SK-N-SH (cell line): Measurements from ENCODE around the gene SETD5. TPM values are rescaled to one million over a fixed set of nuclear protein-coding genes. Genes with fewer than 3 reads are reported as not detected.

ENCODE experiments used
- CTCF ChIA-PET: fragments of 300-600, 350-600 bp; formaldehyde crosslinking; extraction: SDS; loops from one replicate; lab custom pipeline; 2021; lab: Yijun Ruan, JAX
- POLR2A ChIA-PET: fragments of 350-600 bp; sonication (Branson Sonifier 250); formaldehyde crosslinking; extraction: SDS; loops from one replicate; lab custom pipeline; 2020; ENCODE audit warnings: antibody characterized with exemption, inconsistent platforms; lab: Yijun Ruan, JAX
- DNase-seq: peaks from one replicate; pipeline ENCODE4 v3.0.0; 2012
- H2AFZ ChIP-seq: fragments of 200-600 bp; sonication (generic); 2 replicates; pipeline ENCODE4 v1.8.1; 2016; ENCODE audit warnings: antibody characterized with exemption, mild to moderate bottlenecking, low read depth
- H3F3A ChIP-seq: fragments of 200-600 bp; sonication (generic); replicated peaks from 2 replicates; pipeline ENCODE3; 2016; ENCODE audit warnings: antibody characterized with exemption, mild to moderate bottlenecking; ENCODE audit not compliant: insufficient read depth
- H3K27ac ChIP-seq, 2 experiments: fragments of 200-500 bp in 1 of 2; fragments of 200-600 bp in 1 of 2; sonication (Bioruptor generic) in 1 of 2; sonication (generic), shearing (Covaris generic) in 1 of 2; 2 replicates each; pipeline versions ENCODE4 v1.5.1 to v1.6.1; 2014 to 2016; ENCODE audit warnings: low read depth in 2 of 2, inconsistent platforms in 1 of 2, low read length in 1 of 2, mild to moderate bottlenecking in 1 of 2, mixed read lengths in 1 of 2
- H3K27me3 ChIP-seq: fragments of 200-600 bp; sonication (generic), shearing (Covaris generic); 2 replicates; pipeline ENCODE4 v1.6.1; 2016; ENCODE audit warnings: mixed run types; ENCODE audit not compliant: insufficient read depth
- H3K36me3 ChIP-seq, 2 experiments: fragments of 200-500 bp in 1 of 2; fragments of 200-600 bp in 1 of 2; sonication (Bioruptor generic) in 1 of 2; sonication (generic) in 1 of 2; replicated peaks in 1 of 2; 2 replicates each; pipeline versions ENCODE3 to v1.5.1; 2014 to 2016; ENCODE audit warnings: low read length in 1 of 2, mild to moderate bottlenecking in 1 of 2; ENCODE audit not compliant: insufficient read depth in 2 of 2, control insufficient read depth in 1 of 2
- H3K4me1 ChIP-seq, 2 experiments: fragments of 200-500 bp in 1 of 2; fragments of 200-600 bp in 1 of 2; sonication (Bioruptor generic) in 1 of 2; sonication (generic), shearing (Covaris generic) in 1 of 2; 2 replicates each; pipeline versions ENCODE4 v1.5.1 to v1.6.1; 2014 to 2016; ENCODE audit warnings: low read depth in 1 of 2, low read length in 1 of 2, mixed run types in 1 of 2; ENCODE audit not compliant: insufficient read depth in 2 of 2, control insufficient read depth in 1 of 2
- H3K4me2 ChIP-seq: fragments of 200-600 bp; sonication (generic), shearing (Covaris generic); 2 replicates; pipeline ENCODE4 v1.6.1; 2017; ENCODE audit warnings: mixed run types
- H3K4me3 ChIP-seq, 2 experiments: fragments of 200-500 bp in 1 of 2; fragments of 200-600 bp in 1 of 2; sonication (Bioruptor generic) in 1 of 2; sonication (generic), shearing (Covaris generic) in 1 of 2; 2 replicates each; pipeline versions ENCODE4 v1.5.1 to v1.8.1; 2014 to 2016; ENCODE audit warnings: low read depth in 2 of 2, inconsistent platforms in 1 of 2, low read length in 1 of 2, mild to moderate bottlenecking in 1 of 2, mixed read lengths in 1 of 2, moderate library complexity in 1 of 2
- H3K79me2 ChIP-seq: fragments of 200-600 bp; sonication (generic); 2 replicates; pipeline ENCODE4 v1.8.1; 2017; ENCODE audit warnings: mild to moderate bottlenecking; ENCODE audit not compliant: insufficient read depth
- H3K9ac ChIP-seq: fragments of 200-600 bp; sonication (generic); 2 replicates; pipeline ENCODE4 v1.6.1; 2017; ENCODE audit warnings: mixed run types
- H3K9me2 ChIP-seq: fragments of 200-600 bp; sonication (generic); 2 replicates; pipeline ENCODE4 v1.6.1; 2017; ENCODE audit warnings: mixed run types
- H3K9me3 ChIP-seq: fragments of 200-600 bp; sonication (generic); 2 replicates; pipeline ENCODE4 v1.6.1; 2017; ENCODE audit warnings: mixed run types, mild to moderate bottlenecking, moderate library complexity
- H4K20me1 ChIP-seq: fragments of 200-600 bp; sonication (generic); 2 replicates; pipeline ENCODE4 v1.6.1; 2017; ENCODE audit warnings: mild to moderate bottlenecking, mixed run types; ENCODE audit not compliant: insufficient read depth
- CHD2 ChIP-seq: fragments of 150-350 bp; IDR thresholded peaks from 2 replicates; pipeline ENCODE4 v1.6.1; 2018; ENCODE audit warnings: low read length; ENCODE audit not compliant: partially characterized antibody
- CTCF ChIP-seq: fragments of 200-600 bp; sonication (generic); IDR thresholded peaks from 2 replicates; pipeline ENCODE4 v1.6.1; 2017; ENCODE audit warnings: antibody characterized with exemption, mild to moderate bottlenecking, moderate library complexity
- EZH2phosphoT487 ChIP-seq: fragments of 200-600 bp; sonication (generic); IDR thresholded peaks from 2 replicates; pipeline ENCODE4 v1.6.1; 2017; ENCODE audit warnings: low read depth, mixed run types, mild to moderate bottlenecking, antibody characterized with exemption, moderate library complexity, borderline replicate concordance
- FOXM1 ChIP-seq: IDR thresholded peaks from 2 replicates; pipeline ENCODE4 v1.4.0; 2012; ENCODE audit warnings: low read depth, mild to moderate bottlenecking
- GABPA ChIP-seq: IDR thresholded peaks from 2 replicates; pipeline ENCODE4 v1.4.0; 2012; ENCODE audit warnings: low read depth, mild to moderate bottlenecking
- IRF3 ChIP-seq: fragments of 150-350 bp; IDR thresholded peaks from 2 replicates; pipeline ENCODE4 v1.6.1; 2016; ENCODE audit warnings: mild to moderate bottlenecking, low read depth, low read length
- JUND ChIP-seq: IDR thresholded peaks from 2 replicates; pipeline ENCODE4 v1.4.0; 2012
- MEF2A ChIP-seq: IDR thresholded peaks from 2 replicates; pipeline ENCODE4 v1.4.0; 2012; ENCODE audit warnings: low read depth, borderline replicate concordance
- MXI1 ChIP-seq: IDR thresholded peaks from 2 replicates; pipeline ENCODE4 v1.6.1; 2012; ENCODE audit warnings: mild to moderate bottlenecking, low read depth, low read length, improper control_type of control experiment
- NFIC ChIP-seq: IDR thresholded peaks from 2 replicates; pipeline ENCODE4 v1.4.0; 2012; ENCODE audit warnings: borderline replicate concordance
- NRF1 ChIP-seq: IDR thresholded peaks from 2 replicates; pipeline ENCODE4 v1.6.1; 2012; ENCODE audit warnings: low read depth, mild to moderate bottlenecking, low read length
- RCOR1 ChIP-seq: fragments of 150-350 bp; IDR thresholded peaks from 2 replicates; pipeline ENCODE4 v1.6.1; 2017; ENCODE audit warnings: antibody characterized with exemption, low read length
- REST ChIP-seq: IDR thresholded peaks from 2 replicates; pipeline ENCODE4 v1.6.1; 2012; ENCODE audit warnings: mild to moderate bottlenecking, low read depth, low read length, moderate library complexity
- RXRA ChIP-seq: IDR thresholded peaks from 2 replicates; pipeline ENCODE4 v1.4.0; 2012; ENCODE audit warnings: low read depth, mild to moderate bottlenecking, borderline replicate concordance
- TCF12 ChIP-seq: IDR thresholded peaks from 2 replicates; pipeline ENCODE4 v1.4.0; 2012
- TEAD4 ChIP-seq: IDR thresholded peaks from 2 replicates; pipeline ENCODE4 v1.4.0; 2012; ENCODE audit warnings: mild to moderate bottlenecking, borderline replicate concordance; ENCODE audit not compliant: insufficient read depth
- USF1 ChIP-seq: IDR thresholded peaks from 2 replicates; pipeline ENCODE4 v1.4.0; 2012; ENCODE audit warnings: low read depth, borderline replicate concordance
- USF2 ChIP-seq: fragments of 150-350 bp; IDR thresholded peaks from 2 replicates; pipeline ENCODE4 v1.6.1; 2017; ENCODE audit warnings: antibody characterized with exemption, low read length, low read depth, borderline replicate concordance
- ZBTB33 ChIP-seq: IDR thresholded peaks from 2 replicates; pipeline ENCODE4 v1.4.0; 2012; ENCODE audit warnings: low read depth, borderline replicate concordance
- WGBS: methylation state at CpG from one replicate; pipeline ENCODE4 v1.1.6; 2017; ENCODE audit warnings: low lambda C conversion rate; 5-methylcytosine and 5-hydroxymethylcytosine counted together
- polyA plus RNA-seq, 3 experiments: library from polyadenylated mRNA; depleted of rRNA; stranded (reverse); fragments of >200 nt; gene quantifications; 2 replicates each; pipeline ENCODE4 v1.2.3, GENCODE V29; 2012

The SETD5 gene
- polyA plus RNA-seq, 1 of the 3 experiments (the other 2 are of a cell fraction) = 32.3 TPM

- ChIA-PET CTCF (interaction anchor here (2.4 kb wide), 1 partner anchor 35 kb away, joined by 6 read pairs; no protein-coding TSS in a partner anchor), POLR2A (no interaction called here)
- no peak for DNase-seq
- Histone ChIP-seq H3K4me3 (no peak overlapping the region), H2AFZ (no peak overlapping the region), H3K9me3 (no peaks in the 10 kb centered on the region), H3K9ac (no peak overlapping the region), H3K9me2 (no peaks in the 10 kb centered on the region), H4K20me1 (peaks cover 32% of the 10 kb centered on the region), H3F3A (peaks cover 23% of the 10 kb centered on the region), H3K4me1 (peaks cover 0 to 7% of the 10 kb centered on the region in 2 experiments; a peak in 2 of 4 replicates), H3K79me2 (peaks cover 93% of the 10 kb centered on the region), H3K27ac (peak overlapping the region in 1 of 2 experiments; percentile 7; a peak in 1 of 4 replicates), H3K4me2 (no peak overlapping the region), H3K27me3 (no peaks in the 10 kb centered on the region), H3K36me3 (peaks cover 92 to 98% of the 10 kb centered on the region in 2 experiments)
- TF ChIP-seq REST = no peak
- no peak for TF ChIP-seq GABPA
- TF ChIP-seq TCF12 = no peak
- no peak for TF ChIP-seq CHD2
- no peak for TF ChIP-seq JUND
- no peak for TF ChIP-seq RXRA
- TF ChIP-seq ZBTB33 = no peak
- TF ChIP-seq CTCF = no peak
- no peak for TF ChIP-seq RCOR1
- no peak for TF ChIP-seq FOXM1
- no peak for TF ChIP-seq NFIC
- no peak for TF ChIP-seq IRF3
- no peak for TF ChIP-seq USF1
- TF ChIP-seq EZH2phosphoT487 = no peak
- TF ChIP-seq MEF2A = no peak
- no peak for TF ChIP-seq USF2
- no peak for TF ChIP-seq MXI1
- no peak for TF ChIP-seq NRF1
- no peak for TF ChIP-seq TEAD4
- 47% methylated on average over 1 of the region's 1 CpG for WGBS
These were observed 41.9 kb downstream of the SETD5 start for GRCh38 chr3:9439331-9439730.
